GM19351 (cell line): ENCODE measurements around the gene KRTAP20-1.

Experiments used
- ATAC-seq: cut with Tn5 transposase; IDR thresholded peaks from one replicate; pipeline ENCODE4 v1.9.1; 2021; ENCODE audit warnings: mild to moderate bottlenecking, moderate library complexity; ENCODE audit not compliant: unreplicated experiment

KRTAP20-1 gene

DNA sequence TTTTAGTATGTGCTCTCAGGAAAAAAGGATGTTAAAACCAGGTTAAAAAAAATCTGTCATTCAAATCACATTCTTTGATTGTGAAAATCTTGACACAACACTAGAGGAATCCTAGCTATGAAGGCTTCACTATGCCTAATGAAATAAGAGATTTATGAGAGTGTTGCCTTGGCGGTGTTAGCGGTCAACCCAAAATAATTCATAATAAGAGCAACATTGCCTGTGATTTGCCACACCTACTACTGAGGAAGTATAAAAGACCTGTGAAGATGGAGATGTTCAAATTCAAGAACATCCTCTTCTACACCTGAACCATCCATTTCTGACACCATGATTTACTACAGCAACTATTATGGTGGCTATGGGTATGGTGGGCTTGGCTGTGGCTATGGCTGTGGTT, at the start of gene KRTAP20-1:
Gene KRTAP20-1, plus strand, starts transcription at position 301 of the 400 bp plus-strand sequence. Its CDS starts 30 bp downstream, at position 331.
- no peak for ATAC-seq

GRCh38 chr21:30567617-30568016, 48.6 kb upstream of the KRTAP20-1 start:
- no peak for ATAC-seq

GRCh38 chr21:30577766-30578165, 38.5 kb upstream of the KRTAP20-1 start:
- ATAC-seq = no peak

DNA sequence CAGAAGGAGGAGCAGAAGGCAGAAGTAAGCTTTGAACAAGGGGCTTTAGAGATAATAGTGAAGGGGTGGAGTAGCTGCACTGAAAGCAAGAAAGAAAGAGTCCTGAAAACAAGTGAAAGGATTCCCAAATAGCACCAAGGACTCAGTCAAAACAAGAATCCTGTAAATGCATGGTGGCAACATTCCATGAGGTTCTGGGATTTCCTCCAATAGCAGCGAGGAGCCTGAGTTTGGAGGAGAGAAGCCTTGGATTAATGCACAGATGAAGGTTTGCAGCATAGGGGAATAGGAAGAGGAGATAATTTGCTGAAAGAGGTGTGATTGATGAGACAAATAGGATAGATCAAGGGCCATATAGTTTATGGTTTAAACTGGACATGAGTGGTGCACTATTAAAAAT, 36.9 kb upstream of the KRTAP20-1 start:
- no peak for ATAC-seq

- ATAC-seq = no peak
Observed at GRCh38 chr21:30580132-30580531, 36.1 kb upstream of the KRTAP20-1 start.

DNA sequence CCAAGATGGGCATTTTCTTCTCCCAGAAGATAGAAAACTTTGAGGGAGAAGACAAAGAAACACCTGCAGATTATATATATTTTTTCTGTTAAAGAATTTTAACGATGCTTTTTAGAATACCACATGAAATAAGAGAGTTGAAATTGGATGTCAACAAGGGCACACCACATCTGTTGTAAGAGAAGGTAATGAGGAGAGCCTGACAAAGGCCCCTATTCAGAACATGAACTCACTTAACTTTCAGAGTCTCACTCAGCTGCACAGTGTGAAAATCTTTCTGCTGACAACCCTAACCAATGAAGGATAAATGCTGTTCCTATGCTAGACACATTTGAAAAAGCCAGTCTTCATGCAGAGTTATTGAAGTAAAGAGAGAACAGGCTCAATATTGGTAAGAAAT, 33.4 kb upstream of the KRTAP20-1 start:
- no peak for ATAC-seq

DNA sequence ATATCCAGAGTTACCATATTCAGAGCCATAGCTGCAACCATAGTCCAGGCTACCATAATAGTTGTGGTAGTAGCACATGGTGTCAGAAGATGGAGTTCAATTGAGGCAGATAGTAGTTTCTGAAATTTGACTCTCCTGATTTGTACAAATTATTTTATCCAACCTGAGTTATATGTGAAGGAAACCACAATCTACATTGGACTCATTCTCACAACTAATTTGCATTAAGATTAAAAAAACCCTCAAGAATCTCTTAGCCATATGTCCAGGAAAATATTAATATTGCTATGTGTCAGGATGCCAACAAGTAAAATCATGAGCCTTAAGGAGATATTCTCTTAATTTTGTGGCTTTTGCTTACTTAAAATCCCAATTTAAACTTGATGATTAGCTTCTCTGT, 25.9 kb upstream of the KRTAP20-1 start, which contains the start of gene KRTAP22-2:
Gene KRTAP22-2, minus strand, starts transcription at position 101 of the 400 bp plus-strand sequence.
- ATAC-seq = no peak

GRCh38 chr21:30592140-30592539, 24.1 kb upstream of the KRTAP20-1 start, which contains the start of gene KRTAP6-3:
TSS of gene KRTAP6-3 (plus strand) at chr21:30592440. CDS start at chr21:30592446, 6 bp downstream.
- no peak for ATAC-seq

DNA sequence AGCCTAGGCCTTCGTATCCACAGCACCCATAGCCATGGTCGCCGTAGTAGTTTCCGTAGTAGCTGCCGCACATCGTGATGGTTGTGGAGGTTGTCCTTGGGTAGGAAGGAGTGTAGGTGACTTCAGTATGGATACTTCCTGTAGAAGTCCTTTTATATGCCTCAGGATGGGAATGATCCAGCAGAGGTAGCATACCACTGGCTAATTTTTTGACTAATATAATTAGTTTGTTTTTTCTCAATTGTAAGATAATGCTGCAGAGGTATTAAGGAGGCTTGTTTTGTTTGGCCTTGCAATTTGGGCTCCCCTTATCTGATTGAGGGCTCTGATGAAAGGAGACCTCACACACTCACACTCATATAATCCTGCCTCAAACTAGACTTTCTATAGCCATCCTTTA, 17.4 kb upstream of the KRTAP20-1 start, which contains the start of gene KRTAP6-2:
Gene KRTAP6-2, minus strand, starts transcription at position 101 of the 400 bp plus-strand sequence. Its CDS starts 28 bp downstream, at position 73.
- ATAC-seq = no peak

GRCh38 chr21:30600787-30601186, 15.4 kb upstream of the KRTAP20-1 start, which contains the start of gene KRTAP22-1:
TSS of gene KRTAP22-1 (plus strand) at chr21:30601087.
- ATAC-seq = no peak

DNA sequence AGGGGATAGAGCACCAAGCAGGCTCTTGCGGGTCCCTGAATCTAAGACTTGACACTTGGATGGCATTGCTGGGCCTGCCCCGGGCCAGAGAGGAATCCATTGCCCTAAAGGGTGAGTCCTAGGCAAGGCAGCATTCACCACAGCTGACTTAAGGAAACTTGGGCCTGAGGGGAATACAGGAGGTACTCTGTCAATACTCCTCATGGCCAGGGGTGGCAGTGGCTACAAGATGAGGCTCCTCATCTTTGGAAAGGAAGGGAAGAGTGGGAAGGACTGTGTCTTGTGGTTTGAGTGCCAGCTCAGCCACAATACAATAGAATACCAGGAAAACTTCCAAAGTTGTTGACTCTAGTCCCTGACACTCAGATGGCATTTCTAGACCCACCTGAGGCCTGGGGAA, 10.3 kb upstream of the KRTAP20-1 start:
- no peak for ATAC-seq

DNA sequence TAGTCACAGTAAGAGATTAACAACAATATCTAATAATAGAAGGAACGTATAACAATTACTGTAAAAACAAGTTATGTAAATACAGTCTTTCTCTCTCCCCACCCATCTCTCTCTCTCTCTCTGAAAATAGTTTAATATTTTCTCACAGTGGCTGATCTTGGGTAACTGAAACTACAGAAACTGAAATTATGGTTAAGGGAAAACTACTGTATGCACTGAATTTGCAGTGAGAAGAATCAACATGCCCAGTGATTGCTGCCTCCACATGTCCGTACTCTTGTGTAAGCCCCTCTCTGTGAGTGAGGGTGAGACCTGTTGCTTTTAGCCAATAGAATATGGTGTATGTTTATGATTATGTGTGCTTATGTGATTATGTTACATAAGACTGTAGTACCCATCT, 4.1 kb upstream of the KRTAP20-1 start:
- ATAC-seq = no peak

- ATAC-seq = no peak
Observed at GRCh38 chr21:30613836-30614235, 2.4 kb upstream of the KRTAP20-1 start, which contains the start of gene KRTAP6-1. TSS of gene KRTAP6-1 (minus strand) at chr21:30613930. CDS start at chr21:30613904, 26 bp downstream.

GRCh38 chr21:30615199-30615598, 1.0 kb upstream of the KRTAP20-1 start:
- ATAC-seq = no peak

DNA sequence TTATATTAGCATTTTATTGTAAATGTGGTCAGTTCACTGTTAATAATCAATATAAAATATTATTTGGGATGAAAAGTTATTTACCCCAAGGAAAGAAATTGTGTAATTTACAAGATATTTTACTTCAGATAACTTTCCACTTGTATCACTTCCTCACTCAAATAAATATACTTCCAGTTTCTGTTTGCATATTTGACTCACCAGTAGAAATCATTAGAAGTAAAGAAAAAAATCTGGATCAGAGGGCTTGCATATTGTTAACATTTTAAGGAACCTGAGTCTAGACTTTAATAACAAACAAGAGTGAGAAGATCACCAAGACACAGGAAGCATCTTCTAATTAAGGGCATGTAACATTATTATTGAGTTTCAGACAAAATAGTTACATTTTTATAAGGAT, 3.9 kb downstream of the KRTAP20-1 start:
- no peak for ATAC-seq

- no peak for ATAC-seq
Observed at GRCh38 chr21:30620522-30620921, 4.3 kb downstream of the KRTAP20-1 start, which contains the start of gene KRTAP20-4. TSS of gene KRTAP20-4 (plus strand) at chr21:30620627.

GRCh38 chr21:30623362-30623761, 7.1 kb downstream of the KRTAP20-1 start:
- no peak for ATAC-seq

GRCh38 chr21:30625449-30626165, 9.4 kb downstream of the KRTAP20-1 start:
- ATAC-seq = no peak

DNA sequence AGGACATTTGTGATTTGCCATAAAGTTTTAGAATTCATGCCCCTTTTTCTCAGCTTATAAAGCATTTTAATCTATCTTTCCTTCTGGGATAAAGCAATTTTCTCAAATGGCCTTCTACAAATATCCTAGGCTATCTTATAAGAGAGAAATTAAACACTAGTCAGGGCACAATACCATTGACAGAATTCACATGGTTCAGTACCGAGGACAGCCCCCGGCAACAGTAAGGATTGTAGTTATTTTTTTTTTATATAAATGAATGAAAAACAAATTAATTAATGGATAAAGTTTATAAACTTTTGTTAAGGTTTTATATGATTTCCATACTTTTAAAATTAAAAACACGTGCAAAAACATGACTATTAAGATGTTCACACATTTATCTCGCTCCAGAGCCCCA, 11.9 kb downstream of the KRTAP20-1 start:
- no peak for ATAC-seq

DNA sequence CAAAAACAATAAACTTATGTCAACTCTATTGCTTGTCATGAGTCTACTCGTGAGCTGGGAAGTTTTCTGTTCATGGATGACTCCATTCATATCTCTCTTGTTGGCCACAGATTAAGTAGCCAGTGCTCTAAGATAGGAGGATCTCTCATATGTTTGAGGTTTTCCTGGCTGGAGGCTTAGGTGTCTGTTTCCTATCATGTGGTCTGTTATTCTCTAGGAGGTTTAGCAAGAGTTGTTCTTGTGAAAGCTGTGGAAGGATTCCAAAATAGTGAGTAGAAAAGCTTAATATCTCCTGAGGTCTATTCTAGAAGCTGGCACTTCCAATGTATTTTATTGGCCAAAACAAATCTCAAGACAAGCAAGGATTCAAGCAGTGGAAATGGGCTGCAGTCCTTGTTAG, 13.0 kb downstream of the KRTAP20-1 start:
- no peak for ATAC-seq

DNA sequence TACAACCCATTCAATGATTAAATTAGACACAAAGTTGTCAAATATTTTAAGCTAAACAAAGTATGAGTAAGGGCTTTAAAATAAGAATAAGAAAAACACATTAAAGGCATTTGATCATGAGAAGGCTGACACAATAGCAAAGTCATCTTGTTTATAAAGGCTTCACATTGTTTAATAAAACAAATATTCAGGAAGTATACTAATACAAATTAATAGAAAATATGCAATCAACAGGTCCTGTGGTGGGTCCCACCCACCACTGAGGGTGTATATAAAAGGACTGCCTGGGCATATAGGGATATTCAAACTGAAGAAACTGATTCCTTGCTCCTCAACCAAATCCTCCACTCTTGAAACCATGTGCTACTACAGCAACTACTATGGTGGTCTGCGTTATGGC, 18.7 kb downstream of the KRTAP20-1 start, which contains the start of gene KRTAP20-2:
Gene KRTAP20-2, plus strand, starts transcription at position 301 of the 400 bp plus-strand sequence. Its CDS starts 58 bp downstream, at position 359.
- ATAC-seq = no peak

- no peak for ATAC-seq
Observed at GRCh38 chr21:30638686-30639085, 22.5 kb downstream of the KRTAP20-1 start.
